Stimulated activated CD8-positive, alpha-beta memory T cell treated with anti-CD3 and anti-CD28 coated beads, Interleukin-4, amount 100 ng/mL, for 1 hour (primary cell): ENCODE measurements around the gene UNC5CL.
"Not testable (repeated sequence)": the region's sequence is repeated elsewhere in the genome, so short reads cannot be mapped to it uniquely, and the experiment has no call there.

Experiments
- DNase-seq, 2 donors: peaks; one replicate each; pipeline ENCODE4 v3.0.0-alpha.2; 2020; ENCODE audit warnings: low read depth in 2 of 2, low spot score in 1 of 2

UNC5CL gene

GRCh38 chr6:41040940-41041536, 2.0 kb upstream of the UNC5CL start:
- DNase-seq: no peak

- DNase-seq: no peak
These were observed 1.3 kb upstream of the UNC5CL start for GRCh38 chr6:41040101-41040939.

GRCh38 chr6:41038205-41038604, 816 bp downstream of the UNC5CL start:
- no peak for DNase-seq

- DNase-seq: no peak
These were observed 1.7 kb downstream of the UNC5CL start for GRCh38 chr6:41037107-41037900.

DNA sequence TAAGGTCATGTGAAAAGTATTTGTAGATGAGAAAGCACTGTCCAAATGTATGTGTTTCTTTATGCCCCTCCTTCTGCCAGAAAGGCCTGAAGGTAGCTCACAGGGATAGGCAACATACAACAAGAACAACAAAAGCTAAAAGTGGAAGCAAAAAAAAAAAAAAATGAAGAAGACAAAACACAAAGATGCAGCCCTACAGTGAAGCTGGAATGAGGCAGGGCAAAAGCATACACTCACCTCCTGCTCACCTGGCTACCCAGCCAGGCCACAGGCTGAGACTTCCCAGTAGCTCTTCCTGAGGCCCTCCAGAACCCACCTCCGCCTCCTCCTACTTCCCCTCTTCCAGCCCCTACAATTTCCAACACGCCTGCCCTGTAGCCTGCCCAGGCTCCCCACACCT, 2.4 kb downstream of the UNC5CL start:
- no peak for DNase-seq

- DNase-seq: no peak
These were observed 2.8 kb downstream of the UNC5CL start for GRCh38 chr6:41036186-41036585.

- no peak for DNase-seq
These were observed 5.2 kb downstream of the UNC5CL start for GRCh38 chr6:41033776-41034175.

- no peak for DNase-seq
These were observed 6.2 kb downstream of the UNC5CL start for GRCh38 chr6:41032830-41033229.

DNA sequence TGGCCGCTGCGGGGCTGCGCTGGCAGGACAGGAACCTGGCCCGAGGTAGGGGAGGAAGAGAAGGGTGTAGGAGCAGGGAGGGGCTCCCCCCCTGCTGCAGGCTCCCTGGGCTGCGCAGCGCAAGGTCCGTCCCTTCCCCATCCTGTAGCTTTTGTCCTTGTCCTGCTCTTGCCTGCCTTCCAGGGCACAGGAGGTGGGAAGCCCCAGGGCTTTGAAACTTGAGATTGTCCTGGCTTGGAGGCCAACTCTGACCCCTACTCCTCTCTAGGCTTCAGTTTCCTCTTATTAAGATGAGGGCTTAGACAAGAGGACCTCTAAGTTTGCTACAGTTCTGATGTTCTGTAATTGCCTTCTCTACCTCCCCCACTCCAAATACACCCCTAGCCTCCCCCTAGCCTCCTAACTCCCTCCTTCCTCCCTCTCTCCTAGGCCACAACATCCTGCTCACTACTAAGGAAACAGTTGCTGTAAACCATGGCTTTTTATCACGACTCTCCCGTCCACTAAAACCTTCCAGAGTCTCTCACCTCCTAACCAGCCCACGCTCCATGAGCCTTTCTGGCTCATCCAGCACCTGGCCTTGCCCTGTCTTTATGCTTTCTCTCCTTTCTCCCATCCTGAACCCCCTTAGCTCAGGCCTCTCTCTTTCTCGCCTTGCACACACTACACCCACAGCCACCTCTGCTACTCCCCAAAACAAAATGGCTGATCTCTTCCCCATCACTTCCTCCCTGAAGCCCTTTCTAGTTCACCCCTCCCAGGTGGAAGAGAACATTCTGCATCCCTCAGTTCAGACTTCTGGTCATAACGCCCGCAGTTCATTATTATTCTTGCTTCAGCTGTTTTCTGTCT, 10.2 kb downstream of the UNC5CL start:
- no peak for DNase-seq

- peak; percentile 42 for DNase-seq
These were observed 11.0 kb downstream of the UNC5CL start for GRCh38 chr6:41027799-41028560.

DNA sequence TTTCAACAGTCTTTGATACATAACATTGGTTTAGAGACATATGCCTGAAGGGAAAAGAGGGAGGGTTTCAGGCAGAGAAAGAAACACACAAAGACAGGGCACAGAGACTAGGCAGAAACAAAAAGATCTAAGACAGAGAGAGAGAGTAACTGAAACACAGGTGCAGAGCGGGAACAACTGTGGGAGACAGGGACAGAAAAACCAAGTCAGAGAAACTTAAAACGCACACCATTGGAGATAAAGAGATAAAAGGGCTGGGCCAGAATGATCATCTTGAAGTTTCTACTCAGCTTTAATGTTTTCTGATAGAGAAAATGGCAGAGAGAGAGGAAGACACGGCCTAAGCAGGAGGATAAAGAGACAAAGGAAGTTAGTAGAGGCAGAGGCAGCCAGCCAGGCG, 11.8 kb downstream of the UNC5CL start:
- no peak for DNase-seq

DNA sequence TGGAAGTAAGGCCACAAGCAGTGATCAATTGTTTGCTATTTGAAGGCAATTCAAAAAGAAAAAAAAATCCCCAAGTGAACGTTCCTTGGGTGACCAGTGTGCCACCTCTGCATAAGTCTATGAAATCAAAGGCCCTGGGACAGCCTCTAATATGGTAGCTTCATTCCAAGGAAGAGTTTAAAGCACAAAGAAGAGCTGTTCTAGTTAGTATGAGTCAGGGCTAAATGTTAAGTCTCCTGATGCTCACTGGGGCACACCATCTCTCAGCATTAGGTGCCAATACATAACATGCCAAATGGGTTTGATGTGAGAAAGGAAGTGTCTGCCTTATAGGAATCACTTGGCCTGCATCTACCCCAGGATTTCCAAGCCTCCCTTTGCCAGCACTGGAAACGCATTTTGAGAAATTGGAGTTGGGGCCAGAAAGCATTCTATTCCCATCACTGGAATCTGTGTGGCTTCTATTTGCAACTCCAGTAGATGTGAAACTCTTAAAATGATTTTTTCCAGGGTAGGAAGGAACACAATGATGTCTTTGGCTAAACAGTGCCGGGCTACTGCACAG, 13.0 kb downstream of the UNC5CL start:
- no peak for DNase-seq

- no peak for DNase-seq
These were observed 15.9 kb downstream of the UNC5CL start for GRCh38 chr6:41023114-41023513.

DNA sequence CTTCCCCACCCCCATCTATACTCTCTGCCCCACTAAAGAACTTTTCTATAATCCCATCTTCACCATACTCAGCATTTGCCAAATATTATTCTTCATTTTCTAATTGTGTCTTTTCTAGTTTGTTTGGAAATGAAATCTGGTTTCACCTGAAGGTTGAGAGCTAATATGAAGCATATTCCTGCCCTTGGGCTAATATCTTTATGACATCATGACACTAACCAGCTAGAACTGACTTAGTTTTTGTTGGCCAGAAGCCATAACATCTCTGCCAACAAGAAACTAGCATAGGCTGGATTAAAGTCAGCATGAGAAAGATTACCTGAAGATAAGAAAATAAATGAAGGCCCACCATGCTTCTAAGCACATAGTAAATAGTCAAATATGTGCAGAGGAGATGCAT, 16.7 kb downstream of the UNC5CL start:
- DNase-seq: no peak

- no peak for DNase-seq
These were observed 17.2 kb downstream of the UNC5CL start for GRCh38 chr6:41021832-41022231.

DNA sequence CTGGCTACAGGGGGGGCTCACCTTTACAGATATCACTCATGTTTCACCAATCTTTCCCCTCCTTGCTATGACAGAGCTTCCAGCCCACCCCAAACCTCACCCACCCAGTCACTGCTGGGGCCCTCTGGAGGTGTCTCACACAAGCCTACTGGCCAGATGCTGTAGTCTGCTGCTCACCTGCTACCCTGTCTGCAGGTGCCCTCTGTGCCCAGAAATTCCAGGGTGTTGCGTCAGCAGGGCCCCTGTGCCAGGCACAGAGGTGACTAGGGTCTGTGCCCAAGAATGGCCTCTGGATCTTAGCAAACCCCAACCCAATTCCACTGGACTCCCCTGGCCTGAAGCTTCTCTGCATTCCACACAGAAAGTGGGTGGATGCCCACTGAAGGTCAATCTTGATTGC, 21.4 kb downstream of the UNC5CL start:
- DNase-seq: no peak

DNA sequence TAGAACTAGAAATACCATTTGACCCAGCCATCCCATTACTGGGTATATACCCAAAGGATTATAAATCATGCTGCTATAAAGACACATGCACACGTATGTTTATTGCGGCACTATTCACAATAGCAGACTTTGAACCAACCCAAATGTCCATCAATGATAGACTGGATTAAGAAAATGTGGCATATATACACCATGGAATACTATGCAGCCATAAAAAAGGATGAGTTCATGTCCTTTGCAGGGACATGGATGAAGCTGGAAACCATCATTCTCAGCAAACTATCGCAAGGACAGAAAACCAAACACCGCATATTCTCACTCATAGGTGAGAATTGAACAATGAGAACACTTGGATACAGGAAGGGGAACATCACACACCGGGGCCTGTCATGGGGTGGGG, 23.2 kb downstream of the UNC5CL start:
- not testable (repeated sequence) for DNase-seq

DNA sequence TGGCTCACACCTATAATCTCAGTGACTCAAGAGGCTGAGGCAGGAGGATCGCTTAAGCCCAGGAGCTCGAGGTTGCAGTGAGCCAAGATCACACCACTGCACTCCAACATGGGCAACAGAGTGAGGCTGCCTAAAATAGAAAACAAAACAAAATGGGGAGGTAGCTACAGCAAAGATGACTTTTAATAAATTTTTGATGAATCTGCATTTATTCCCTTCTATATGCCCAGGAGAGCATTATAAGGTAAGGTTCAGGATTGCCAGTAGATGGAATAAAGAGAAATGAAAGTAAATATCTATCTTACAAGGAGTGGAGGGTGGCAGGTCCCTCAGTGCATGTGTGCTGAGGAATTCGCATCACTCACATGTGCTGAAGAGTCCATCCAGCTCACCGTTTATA, 24.2 kb downstream of the UNC5CL start:
- DNase-seq: no peak

DNA sequence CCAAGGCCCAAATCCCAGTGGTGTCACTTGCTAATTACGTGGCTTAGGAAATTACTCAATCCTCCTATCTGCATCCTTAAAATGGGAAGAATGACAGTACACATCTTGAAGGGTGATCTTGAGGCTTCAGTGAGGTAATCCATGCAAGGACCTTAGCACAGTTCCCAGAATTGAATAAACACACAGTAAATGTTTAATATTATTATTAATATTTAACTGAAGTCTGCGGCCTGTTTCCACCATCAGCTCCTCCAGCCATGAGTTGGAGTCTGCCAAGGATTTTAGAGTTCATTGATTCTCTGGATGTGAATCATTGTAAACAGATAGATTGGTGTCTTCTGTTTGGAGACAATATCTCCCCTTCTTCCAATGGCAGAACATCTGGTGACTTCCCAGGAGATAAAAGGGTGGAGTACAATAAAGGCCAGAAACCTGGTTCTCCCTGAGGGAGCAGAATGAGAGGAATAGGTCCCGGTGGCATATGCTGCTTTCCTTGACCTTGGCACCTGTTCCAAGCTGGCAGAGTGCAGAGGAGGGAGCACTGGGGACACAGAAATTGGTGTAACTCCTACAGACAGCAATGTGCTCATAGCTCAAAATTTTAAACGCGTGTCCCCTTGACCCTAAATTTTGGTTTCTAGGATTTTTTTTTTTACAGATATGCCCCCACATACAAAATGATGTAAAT, 25.4 kb downstream of the UNC5CL start:
- DNase-seq: no peak
